Measurements from ENCODE around the gene FHOD3.
"Not testable (repeated sequence)": the region's sequence is repeated elsewhere in the genome, so short reads cannot be mapped to it uniquely, and the experiment has no call there.

Gene FHOD3

DNA sequence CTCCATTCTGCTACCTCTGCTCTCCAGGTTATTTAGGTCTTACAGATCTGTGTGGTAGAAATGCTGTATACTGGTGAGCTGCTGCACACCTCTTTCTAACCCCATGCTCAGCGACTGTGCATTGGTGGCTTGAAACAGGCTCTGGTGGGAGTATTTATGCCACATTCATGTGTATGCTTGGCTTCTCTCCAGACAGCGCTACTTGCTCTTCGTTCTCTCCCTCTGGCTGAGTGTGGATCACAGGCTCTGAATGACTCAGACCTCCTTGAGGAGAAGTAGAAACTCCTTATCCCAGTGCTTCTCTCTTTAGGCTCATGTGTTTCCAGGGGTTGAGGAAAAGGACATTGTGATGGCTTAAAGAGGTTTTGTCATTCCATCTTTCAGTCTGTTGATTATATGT, 54.9 kb downstream of the FHOD3 start:
- DNase-seq: no peak

DNA sequence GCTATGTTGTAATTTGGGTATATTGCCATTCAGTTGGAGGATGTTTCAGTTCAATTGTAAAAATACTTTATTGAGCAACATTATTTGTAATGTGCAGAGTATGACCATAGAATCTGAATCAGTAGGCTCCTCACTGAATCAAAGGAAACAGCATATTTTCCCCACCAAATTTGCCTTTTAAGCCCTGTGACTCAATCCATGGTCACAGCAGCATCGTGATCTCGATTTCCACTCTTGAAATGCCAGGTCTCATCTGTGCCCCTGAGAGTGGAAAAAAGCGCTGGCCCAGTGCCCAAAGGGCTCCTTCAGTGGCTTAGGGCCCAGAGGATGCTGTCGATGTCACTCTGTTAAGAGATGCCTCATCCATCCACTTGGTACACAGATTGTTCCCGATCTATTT, 57.5 kb downstream of the FHOD3 start:
- DNase-seq: no peak

- DNase-seq: no peak
Measured at GRCh38 chr18:36355511-36355910, 58.0 kb downstream of the FHOD3 start.

GRCh38 chr18:36356741-36357140, 59.2 kb downstream of the FHOD3 start:
- not testable (repeated sequence) for DNase-seq

GRCh38 chr18:36358141-36358540, 60.6 kb downstream of the FHOD3 start:
- DNase-seq: no peak

DNA sequence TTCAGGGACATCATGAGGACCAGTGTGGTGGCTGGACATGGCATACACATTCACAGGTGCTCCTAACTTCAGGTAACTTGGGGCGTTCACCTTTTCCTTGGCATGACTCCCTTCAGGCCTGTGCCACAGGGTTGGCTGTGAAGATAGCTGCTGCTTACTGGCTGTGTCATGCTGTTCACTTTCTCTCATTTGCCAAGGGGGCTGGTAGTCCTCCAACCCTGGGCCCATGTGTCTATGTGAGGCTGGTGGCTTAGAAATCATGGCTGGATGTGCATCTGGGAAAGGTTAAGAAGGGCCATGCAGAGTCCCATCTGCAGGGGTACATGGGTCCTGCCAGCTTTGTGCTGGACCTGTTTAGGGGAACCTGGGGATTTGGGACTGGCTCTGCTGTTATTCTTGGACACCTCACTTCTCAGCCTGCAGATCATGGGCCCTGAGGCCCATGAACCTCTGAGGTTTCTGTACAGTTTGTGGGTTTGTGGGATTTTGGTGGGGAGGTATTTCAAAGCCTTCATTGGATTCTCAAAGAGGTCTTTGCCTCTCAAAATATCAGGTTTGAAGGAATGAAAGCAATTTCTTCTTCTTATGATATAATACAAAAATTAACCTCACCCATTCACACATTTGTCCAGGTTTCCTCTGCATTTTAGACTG, 62.9 kb downstream of the FHOD3 start:
- DNase-seq: no peak

DNA sequence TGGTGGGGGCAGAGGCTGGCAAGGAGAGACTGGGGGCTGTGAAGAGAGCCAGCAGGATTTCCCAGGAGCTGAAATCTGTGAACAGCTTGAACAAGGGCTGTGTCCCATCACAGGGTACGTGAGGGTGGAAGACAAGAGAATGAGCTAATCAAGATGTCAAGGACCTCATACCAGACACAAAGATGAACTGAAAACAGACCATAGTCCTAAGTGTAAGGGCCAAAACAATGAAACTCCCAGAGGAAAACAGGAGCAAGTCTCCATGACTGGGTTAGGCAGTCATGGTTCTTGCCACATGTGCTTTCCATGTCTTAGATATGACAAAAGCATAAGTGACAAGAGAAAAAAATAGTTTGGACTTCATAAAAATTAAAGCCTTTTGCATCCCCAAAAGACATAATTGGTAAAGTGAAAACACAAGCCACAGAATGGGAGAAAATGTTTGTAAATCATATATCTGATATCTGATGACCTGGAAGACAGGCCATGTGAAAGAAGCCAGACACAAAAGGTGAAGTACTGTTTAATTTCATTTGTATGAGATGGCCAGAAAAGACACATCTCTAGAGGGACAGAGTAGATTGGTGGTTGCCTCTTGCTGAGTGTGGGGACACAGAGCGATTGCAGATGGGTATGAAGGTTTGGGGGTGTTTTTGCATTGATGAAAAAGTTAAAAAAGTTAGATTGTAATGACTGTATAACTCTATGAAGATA, 67.6 kb downstream of the FHOD3 start:
- DNase-seq: no peak

DNA sequence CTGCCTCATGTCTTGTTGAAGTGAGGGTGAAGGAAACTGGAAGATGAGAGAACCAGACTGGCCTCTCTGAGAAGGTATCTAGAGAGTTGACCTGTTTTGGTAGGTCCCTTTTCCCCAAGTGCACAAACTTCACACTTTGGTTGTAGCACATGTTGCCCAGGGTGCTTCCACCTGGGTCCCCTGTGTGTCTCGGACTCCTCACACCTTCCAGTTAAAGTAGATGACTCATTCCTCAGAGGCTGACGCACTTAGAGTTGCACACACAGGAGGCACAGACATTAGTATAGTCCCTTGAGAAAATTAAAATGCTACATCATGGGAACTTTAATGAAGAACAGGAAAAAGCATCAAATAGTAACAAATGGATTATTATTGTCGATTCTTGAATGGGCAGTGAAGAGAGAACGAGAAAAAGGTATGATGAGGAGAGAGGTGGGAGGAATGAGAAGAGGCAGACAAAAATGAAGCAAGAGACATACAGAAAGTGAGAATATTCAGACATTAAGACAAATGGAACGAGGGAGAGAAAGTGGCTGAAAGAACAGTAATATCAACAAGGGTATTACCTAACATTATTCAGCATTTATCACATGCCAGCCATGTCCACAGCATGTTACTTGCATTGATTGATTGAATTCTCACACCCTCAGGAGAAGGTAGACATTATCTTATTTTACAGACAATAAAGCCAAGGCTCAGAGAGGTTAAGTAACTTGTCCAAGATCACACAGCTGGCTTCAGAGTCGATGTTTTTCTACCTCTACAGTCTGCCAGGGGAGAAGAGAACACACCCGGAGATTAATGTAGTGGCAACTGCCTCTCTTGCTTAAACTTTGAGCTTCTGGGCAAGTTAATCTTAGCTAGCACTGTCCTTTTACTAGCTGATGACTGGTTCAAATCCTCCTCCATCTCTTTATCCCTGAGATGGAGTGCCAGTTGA, 68.6 kb downstream of the FHOD3 start:
- no peak for DNase-seq

DNA sequence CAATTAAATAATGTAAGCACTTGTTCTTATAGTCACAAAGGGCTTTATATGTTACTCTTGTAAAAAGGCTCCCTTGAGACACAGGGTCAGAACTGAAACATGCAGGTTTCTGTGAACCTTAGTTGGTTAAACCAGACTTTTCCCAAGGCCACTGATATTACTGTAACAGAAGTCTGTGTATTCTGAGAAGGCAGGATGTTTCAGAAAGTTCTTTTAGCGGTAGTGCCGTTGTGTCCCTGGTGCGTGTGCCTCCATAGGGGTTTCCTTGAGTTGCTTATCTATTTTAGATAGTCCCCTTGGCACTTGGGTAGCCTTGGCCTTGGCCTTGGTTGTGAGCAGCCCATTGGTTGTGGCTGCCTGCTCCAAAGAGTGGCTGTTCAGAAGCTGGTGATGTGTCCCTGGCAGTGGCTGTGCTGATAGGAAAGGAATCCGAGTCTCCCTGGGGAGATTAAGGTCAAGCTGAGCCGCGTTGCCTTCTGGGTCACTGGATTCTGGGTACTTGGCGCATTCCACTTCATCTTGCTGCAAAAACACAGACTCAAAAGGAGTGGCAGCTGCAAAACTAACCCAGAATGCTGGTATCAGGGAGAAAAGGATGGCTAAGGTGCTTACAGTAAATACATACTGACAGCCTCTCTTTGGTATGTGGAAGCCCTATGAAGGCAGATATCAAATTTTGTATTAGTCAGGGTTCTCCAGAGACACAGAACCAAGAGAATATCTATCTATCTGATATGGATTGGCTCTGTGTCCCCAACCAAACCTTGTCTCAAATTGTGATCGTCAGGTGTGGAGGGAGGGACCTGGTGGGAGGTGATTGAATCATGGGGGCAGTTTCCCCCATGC, 69.7 kb downstream of the FHOD3 start:
- DNase-seq: no peak

- no peak for DNase-seq
Measured at GRCh38 chr18:36368889-36369288, 71.4 kb downstream of the FHOD3 start.

- no peak for DNase-seq
Measured at GRCh38 chr18:36372903-36373311, 75.4 kb downstream of the FHOD3 start.

DNA sequence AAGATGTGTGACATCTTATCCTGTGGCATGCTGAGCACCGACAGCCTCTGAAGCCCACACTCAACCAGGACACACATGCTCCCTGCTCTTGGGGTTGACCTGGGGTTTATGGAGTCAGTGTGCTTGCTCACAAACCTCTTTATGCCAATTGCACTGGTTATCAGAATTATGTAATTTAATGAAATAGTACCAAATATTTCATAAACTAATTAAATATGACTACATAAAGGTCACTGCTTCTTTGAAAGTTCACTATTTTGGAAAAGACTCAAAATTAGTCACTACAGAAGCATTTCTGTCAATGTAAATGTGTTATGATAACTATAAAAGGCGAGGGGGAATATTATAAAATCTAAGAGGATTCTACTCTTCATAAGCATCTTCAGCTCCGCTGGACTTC, 76.7 kb downstream of the FHOD3 start:
- no peak for DNase-seq

GRCh38 chr18:36375118-36375517, 77.6 kb downstream of the FHOD3 start:
- no peak for DNase-seq

GRCh38 chr18:36376361-36376760, 78.8 kb downstream of the FHOD3 start:
- DNase-seq: no peak

DNA sequence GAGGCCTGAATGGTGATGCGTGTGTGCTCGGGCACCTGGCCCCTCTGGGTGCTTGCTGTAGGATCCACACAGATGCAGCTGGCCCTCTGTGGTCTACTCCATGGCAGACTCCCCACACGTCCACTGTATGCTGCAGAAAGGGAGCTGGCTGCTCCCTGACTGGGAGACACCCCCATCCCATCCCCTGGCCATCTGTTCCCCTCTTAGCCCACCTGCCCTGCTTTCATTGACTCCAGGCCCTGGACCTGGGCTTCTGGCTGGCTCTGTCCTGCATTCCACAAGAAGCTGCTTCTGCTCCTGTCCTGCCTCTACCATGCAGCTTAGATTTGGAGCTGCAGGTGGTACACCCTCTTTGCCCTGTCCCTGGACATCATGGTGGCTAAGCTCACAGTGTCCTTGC, 80.1 kb downstream of the FHOD3 start:
- no peak for DNase-seq

GRCh38 chr18:36378205-36378604, 80.7 kb downstream of the FHOD3 start:
- DNase-seq: no peak

DNA sequence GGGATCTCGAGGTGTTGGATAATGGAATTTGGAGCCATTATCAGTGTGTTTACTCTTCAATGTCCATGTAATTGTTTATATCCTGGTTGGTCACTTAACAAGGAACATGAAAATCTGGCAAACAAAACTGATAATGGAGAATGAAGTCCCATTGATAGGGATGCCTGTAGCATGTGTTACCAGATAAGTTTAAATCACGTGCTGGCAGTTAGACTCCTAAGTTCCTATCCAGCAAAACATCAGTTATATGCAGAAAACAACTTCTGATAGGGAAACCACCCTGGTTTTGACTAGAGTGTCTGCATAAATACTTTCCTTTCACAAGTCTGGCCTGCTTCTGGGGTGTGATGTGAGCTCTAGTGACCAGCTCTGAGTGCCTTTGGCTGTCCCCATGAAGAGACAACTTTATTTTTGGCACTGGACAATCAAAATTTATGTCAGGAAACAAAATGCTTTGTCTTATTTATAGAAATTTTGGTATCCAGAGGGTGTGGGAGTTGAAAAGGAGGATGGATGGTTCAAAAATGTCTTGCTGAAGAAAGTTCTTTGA, 82.0 kb downstream of the FHOD3 start:
- DNase-seq: no peak

- DNase-seq: no peak
Measured at GRCh38 chr18:36380173-36380827, 82.8 kb downstream of the FHOD3 start.

GRCh38 chr18:36381075-36381474, 83.6 kb downstream of the FHOD3 start:
- DNase-seq: no peak

- no peak for DNase-seq
Measured at GRCh38 chr18:36382854-36383253, 85.3 kb downstream of the FHOD3 start.

- DNase-seq: no peak
Measured at GRCh38 chr18:36386150-36386920, 88.8 kb downstream of the FHOD3 start.
